ENCODE measurements around the gene LIG1. TPM values are rescaled to one million over a fixed set of nuclear protein-coding genes. Genes with fewer than 3 reads are reported as not detected.
"Not testable (repeated sequence)": the region's sequence is repeated elsewhere in the genome, so short reads cannot be mapped to it uniquely, and the experiment has no call there.

LIG1 gene
- total RNA-seq, 1 donor from 2014 or later = 16.9 TPM

- H3K27ac Mint-ChIP-seq (ENCODE audit: unreplicated experiment) = no peak overlapping the region
- H3K36me3 Mint-ChIP-seq (ENCODE audit: unreplicated experiment) = peaks cover 8% of the 10 kb centered on the region
- no peaks in the 10 kb centered on the region for H3K4me1 Mint-ChIP-seq (ENCODE audit: low read depth, unreplicated experiment)
- no peak for DNase-seq
- H3K9me3 Mint-ChIP-seq (ENCODE audit: unreplicated experiment) = peaks cover 4% of the 10 kb centered on the region
- TF ChIP-seq CTCF (IDR thresholded peaks at IDR 0.05; ENCODE audit: partially characterized antibody, unreplicated experiment) = no peak
- no peaks in the 10 kb centered on the region for H3K27me3 Mint-ChIP-seq (ENCODE audit: unreplicated experiment)
- no peak overlapping the region for H3K4me3 Mint-ChIP-seq (ENCODE audit: unreplicated experiment)
These were observed 74.5 kb downstream of the LIG1 start for GRCh38 chr19:48095612-48096175.

GRCh38 chr19:48094855-48095203 is 75.3 kb downstream of the LIG1 start:
- Mint-ChIP-seq H3K4me3 (ENCODE audit: unreplicated experiment) (no peak overlapping the region), H3K9me3 (ENCODE audit: unreplicated experiment) (peaks cover 4% of the 10 kb centered on the region), H3K27ac (ENCODE audit: unreplicated experiment) (no peak overlapping the region), H3K36me3 (ENCODE audit: unreplicated experiment) (peaks cover 8% of the 10 kb centered on the region), H3K4me1 (ENCODE audit: low read depth, unreplicated experiment) (no peaks in the 10 kb centered on the region), H3K27me3 (ENCODE audit: unreplicated experiment) (no peaks in the 10 kb centered on the region)
- no peak for DNase-seq
- no peak for TF ChIP-seq CTCF (IDR thresholded peaks at IDR 0.05; ENCODE audit: partially characterized antibody, unreplicated experiment)

DNA sequence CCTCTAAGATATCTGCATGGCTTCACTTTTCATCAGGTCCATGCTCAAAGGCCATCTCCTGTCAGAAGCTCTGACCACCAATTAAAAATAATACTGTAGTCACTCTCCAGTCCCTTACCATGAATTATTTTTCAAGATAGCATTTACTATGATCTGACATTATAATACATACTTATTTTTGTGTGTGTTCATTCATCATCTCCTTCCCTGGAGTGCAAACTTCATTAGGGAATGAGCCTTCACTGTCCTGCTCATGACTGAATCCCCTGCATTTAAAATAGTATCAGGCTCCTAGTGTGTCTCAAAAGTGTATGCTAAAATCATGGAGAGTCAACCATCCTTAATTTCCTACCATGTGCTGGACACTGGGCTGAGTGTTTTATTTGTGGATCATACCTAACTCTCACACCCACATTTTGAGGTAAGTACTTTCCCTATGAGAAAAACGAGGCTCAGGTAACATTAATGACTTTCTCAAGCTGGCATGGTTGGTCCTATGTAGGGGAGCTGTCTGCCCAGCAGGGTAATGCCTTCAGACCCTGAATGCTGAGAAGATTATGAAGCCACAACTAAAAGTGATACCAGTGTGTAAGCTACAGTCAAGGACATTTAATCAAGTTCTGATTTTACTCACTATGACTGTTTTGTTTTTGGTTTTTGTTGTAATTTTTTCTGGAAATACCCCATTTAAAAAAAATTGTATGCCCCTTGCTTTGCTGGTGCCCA is 75.9 kb downstream of the LIG1 start:
- Mint-ChIP-seq H3K4me1 (ENCODE audit: low read depth, unreplicated experiment) (no peaks in the 10 kb centered on the region), H3K27ac (ENCODE audit: unreplicated experiment) (no peak overlapping the region), H3K9me3 (ENCODE audit: unreplicated experiment) (peaks cover 4% of the 10 kb centered on the region), H3K27me3 (ENCODE audit: unreplicated experiment) (no peaks in the 10 kb centered on the region), H3K36me3 (ENCODE audit: unreplicated experiment) (peaks cover 8% of the 10 kb centered on the region), H3K4me3 (ENCODE audit: unreplicated experiment) (no peak overlapping the region)
- DNase-seq = no peak
- TF ChIP-seq CTCF (IDR thresholded peaks at IDR 0.05; ENCODE audit: partially characterized antibody, unreplicated experiment) = no peak

GRCh38 chr19:48091111-48091718 is 78.9 kb downstream of the LIG1 start:
- not testable (repeated sequence) for H3K4me3 Mint-ChIP-seq (ENCODE audit: unreplicated experiment); H3K4me1 Mint-ChIP-seq (ENCODE audit: low read depth, unreplicated experiment); H3K27ac Mint-ChIP-seq (ENCODE audit: unreplicated experiment); H3K36me3 Mint-ChIP-seq (ENCODE audit: unreplicated experiment); DNase-seq; H3K27me3 Mint-ChIP-seq (ENCODE audit: unreplicated experiment); H3K9me3 Mint-ChIP-seq (ENCODE audit: unreplicated experiment)

DNA sequence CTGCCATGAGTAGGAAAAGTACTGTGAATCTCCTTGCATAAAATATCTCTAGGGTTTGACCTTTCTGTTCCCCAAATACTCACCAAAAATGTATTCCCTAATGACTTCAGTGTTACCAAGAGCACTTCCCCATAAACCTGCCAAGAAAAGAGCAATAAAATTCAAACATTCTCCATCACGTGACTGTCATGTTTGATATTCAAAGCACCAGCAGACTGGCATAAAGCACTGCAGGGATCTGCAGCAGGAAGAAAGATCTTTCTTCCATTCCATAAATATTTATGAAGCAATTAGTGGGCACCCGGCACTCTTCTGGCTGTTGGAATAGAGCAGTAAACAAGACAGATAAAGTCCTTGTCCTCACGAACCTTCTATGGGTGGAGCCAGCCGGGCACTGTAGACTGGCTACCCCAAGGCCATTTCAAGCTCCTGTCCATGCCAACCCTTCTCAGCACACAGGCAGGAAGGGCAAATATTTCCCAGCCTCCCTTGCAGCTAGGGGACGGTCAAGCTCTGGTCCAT is 79.8 kb downstream of the LIG1 start:
- H3K4me1 Mint-ChIP-seq (ENCODE audit: low read depth, unreplicated experiment) = no peaks in the 10 kb centered on the region
- no peak overlapping the region for H3K27ac Mint-ChIP-seq (ENCODE audit: unreplicated experiment)
- H3K36me3 Mint-ChIP-seq (ENCODE audit: unreplicated experiment) = peaks cover 8% of the 10 kb centered on the region
- H3K4me3 Mint-ChIP-seq (ENCODE audit: unreplicated experiment) = no peak overlapping the region
- no peak for DNase-seq
- H3K9me3 Mint-ChIP-seq (ENCODE audit: unreplicated experiment) = peaks cover 4% of the 10 kb centered on the region
- TF ChIP-seq CTCF (IDR thresholded peaks at IDR 0.05; ENCODE audit: partially characterized antibody, unreplicated experiment) = no peak
- peaks cover 3% of the 10 kb centered on the region for H3K27me3 Mint-ChIP-seq (ENCODE audit: unreplicated experiment)

DNA sequence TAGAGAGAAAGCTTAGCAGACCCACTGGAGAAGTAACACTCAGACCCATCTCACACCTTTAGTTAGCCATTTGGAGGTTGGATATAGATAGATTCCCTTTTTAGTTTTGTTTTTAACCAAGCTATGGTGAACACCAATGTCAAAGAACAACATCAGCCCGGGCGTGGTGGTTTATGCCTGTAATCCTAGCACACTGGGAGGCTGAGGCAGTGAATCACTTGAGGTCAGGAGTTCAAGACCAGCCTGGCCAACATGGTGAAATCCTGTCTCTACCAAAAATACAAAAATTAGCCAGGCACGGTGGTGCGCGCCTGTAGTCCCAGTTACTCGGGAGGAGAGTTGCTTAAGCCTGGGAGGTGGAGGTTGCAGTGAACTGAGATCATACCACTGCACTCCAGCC is 81.2 kb downstream of the LIG1 start:
- H3K9me3 Mint-ChIP-seq (ENCODE audit: unreplicated experiment); H3K27me3 Mint-ChIP-seq (ENCODE audit: unreplicated experiment); H3K4me3 Mint-ChIP-seq (ENCODE audit: unreplicated experiment); H3K36me3 Mint-ChIP-seq (ENCODE audit: unreplicated experiment); H3K27ac Mint-ChIP-seq (ENCODE audit: unreplicated experiment); H3K4me1 Mint-ChIP-seq (ENCODE audit: low read depth, unreplicated experiment); DNase-seq: not testable (repeated sequence)
